Hepatocyte (in vitro differentiated cells): Measurements from ENCODE around the gene SRP68. TPM values are rescaled to one million over a fixed set of nuclear protein-coding genes. Genes with fewer than 3 reads are reported as not detected.
"Not testable (repeated sequence)": the region's sequence is repeated elsewhere in the genome, so short reads cannot be mapped to it uniquely, and the experiment has no call there.

Source experiments
- DNase-seq: peaks from one replicate; pipeline ENCODE4 v3.0.0-alpha.2; 2016; ENCODE audit warnings: low spot score
- H2AFZ ChIP-seq: fragments of 200-600 bp; sonication (generic); 2 replicates; pipeline ENCODE4 v1.6.0; 2016; ENCODE audit warnings: antibody characterized with exemption, mild to moderate bottlenecking
- H3K27ac ChIP-seq: fragments of 200-600 bp; sonication (generic); 2 replicates; pipeline ENCODE4 v1.5.1; 2016; ENCODE audit warnings: mild to moderate bottlenecking
- H3K27me3 ChIP-seq: fragments of 200-600 bp; sonication (generic); 2 replicates; pipeline ENCODE4 v1.6.1; 2016
- H3K36me3 ChIP-seq: fragments of 200-600 bp; sonication (generic); replicated peaks from 2 replicates; pipeline ENCODE4 v1.5.1; 2016; ENCODE audit warnings: low read depth; ENCODE audit not compliant: insufficient read depth
- H3K4me1 ChIP-seq: fragments of 200-600 bp; sonication (generic); 2 replicates; pipeline ENCODE4 v1.5.1; 2016; ENCODE audit warnings: mild to moderate bottlenecking, moderate library complexity; ENCODE audit not compliant: insufficient read depth
- H3K4me2 ChIP-seq: fragments of 200-600 bp; sonication (generic); 2 replicates; pipeline ENCODE4 v1.6.0; 2016
- H3K4me3 ChIP-seq: fragments of 200-600 bp; sonication (generic); 2 replicates; pipeline ENCODE4 v1.5.1; 2016; ENCODE audit warnings: mild to moderate bottlenecking
- H3K79me2 ChIP-seq: fragments of 200-600 bp; sonication (generic); 2 replicates; pipeline ENCODE4 v1.6.0; 2017; ENCODE audit warnings: mild to moderate bottlenecking
- H3K9me2 ChIP-seq: fragments of 200-600 bp; sonication (generic); replicated peaks from 2 replicates; pipeline ENCODE4 v1.6.0; 2017; ENCODE audit warnings: mild to moderate bottlenecking; ENCODE audit not compliant: insufficient read depth
- H3K9me3 ChIP-seq: fragments of 200-600 bp; sonication (generic); 2 replicates; pipeline ENCODE4 v1.5.1; 2016; ENCODE audit warnings: low read depth, mild to moderate bottlenecking
- H4K20me1 ChIP-seq: fragments of 200-600 bp; sonication (generic); 2 replicates; pipeline ENCODE4 v1.6.0; 2016; ENCODE audit warnings: mild to moderate bottlenecking; ENCODE audit not compliant: insufficient read depth, poor library complexity, severe bottlenecking
- EZH2 ChIP-seq: fragments of 200-600 bp; sonication (generic); IDR thresholded peaks from 2 replicates; pipeline ENCODE4 v1.6.1; 2016; ENCODE audit warnings: antibody characterized with exemption, mild to moderate bottlenecking, borderline replicate concordance
- EZH2phosphoT487 ChIP-seq: fragments of 200-600 bp; sonication (generic); IDR thresholded peaks from one replicate; pipeline ENCODE4 v1.6.1; 2018; ENCODE audit warnings: antibody characterized with exemption, mild to moderate bottlenecking, low read depth, moderate library complexity; ENCODE audit not compliant: unreplicated experiment, severe bottlenecking
- WGBS: methylation state at CpG from one replicate; pipeline ENCODE4 v1.1.6; 2016; ENCODE audit warnings: low lambda C conversion rate; ENCODE audit errors: missing lambda C conversion rate; 5-methylcytosine and 5-hydroxymethylcytosine counted together
- polyA plus RNA-seq: library from polyadenylated mRNA; unstranded; fragments of >200 nt; fragmentation: Nextera tagmentation; extraction: Ambion mirVana; gene quantifications from 2 replicates; pipeline ENCODE4 v1.2.1, GENCODE V29; 2016
- total RNA-seq: library from RNA; depleted of rRNA; stranded (reverse); fragments of >200 nt; gene quantifications from 2 replicates; pipeline ENCODE4 v1.2.3, GENCODE V29; 2014
- TF ChIP-seq, protein P1 (sequence below): fragments of 200-600 bp; sonication (generic); IDR thresholded peaks from 2 replicates; pipeline ENCODE4 v1.5.1; 2016; ENCODE audit warnings: antibody characterized with exemption, mild to moderate bottlenecking; ENCODE audit not compliant: poor library complexity

Gene SRP68
- total and polyA plus RNA-seq, 2 experiments from 2014 or later, result 41.2 to 70.1 TPM

DNA sequence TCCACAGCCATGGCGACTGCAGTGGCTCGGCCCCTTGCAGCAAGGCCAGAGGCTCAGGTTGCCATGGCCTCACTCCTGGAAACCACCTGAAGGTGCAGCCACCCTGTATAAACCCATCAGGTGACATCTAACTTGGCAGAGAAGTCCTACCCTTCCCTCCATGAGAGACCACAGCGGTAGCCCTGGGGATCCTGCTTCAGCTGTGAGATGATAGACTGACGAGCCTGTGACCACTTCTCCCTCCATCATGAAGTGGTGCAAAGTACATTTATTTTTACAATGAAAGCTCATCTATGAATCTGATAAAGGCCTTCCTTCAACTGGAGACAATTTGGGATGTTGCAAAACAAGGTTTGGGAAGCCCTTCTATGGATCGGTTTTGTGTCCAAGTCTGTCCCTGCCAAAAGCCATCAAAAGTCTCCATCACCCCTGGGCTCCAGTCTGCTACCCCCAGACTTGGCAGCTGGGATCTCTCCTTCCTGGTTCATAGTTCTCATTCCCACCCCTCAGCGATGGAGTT lies 8.5 kb upstream of the SRP68 start:
- Histone ChIP-seq H3K9me2 (no peaks in the 10 kb centered on the region), H2AFZ (no peak overlapping the region), H4K20me1 (no peaks in the 10 kb centered on the region), H3K36me3 (no peaks in the 10 kb centered on the region), H3K9me3 (no peaks in the 10 kb centered on the region), H3K4me3 (no peak overlapping the region), H3K79me2 (no peaks in the 10 kb centered on the region), H3K27me3 (peaks cover 45% of the 10 kb centered on the region), H3K4me1 (peaks cover 10% of the 10 kb centered on the region), H3K27ac (no peak overlapping the region), H3K4me2 (no peak overlapping the region)
- 62% methylated on average over 6 of the region's 6 CpGs for WGBS
- TF ChIP-seq EZH2 (no peak), EZH2phosphoT487 (no peak)
- TF ChIP-seq, protein P1, sequence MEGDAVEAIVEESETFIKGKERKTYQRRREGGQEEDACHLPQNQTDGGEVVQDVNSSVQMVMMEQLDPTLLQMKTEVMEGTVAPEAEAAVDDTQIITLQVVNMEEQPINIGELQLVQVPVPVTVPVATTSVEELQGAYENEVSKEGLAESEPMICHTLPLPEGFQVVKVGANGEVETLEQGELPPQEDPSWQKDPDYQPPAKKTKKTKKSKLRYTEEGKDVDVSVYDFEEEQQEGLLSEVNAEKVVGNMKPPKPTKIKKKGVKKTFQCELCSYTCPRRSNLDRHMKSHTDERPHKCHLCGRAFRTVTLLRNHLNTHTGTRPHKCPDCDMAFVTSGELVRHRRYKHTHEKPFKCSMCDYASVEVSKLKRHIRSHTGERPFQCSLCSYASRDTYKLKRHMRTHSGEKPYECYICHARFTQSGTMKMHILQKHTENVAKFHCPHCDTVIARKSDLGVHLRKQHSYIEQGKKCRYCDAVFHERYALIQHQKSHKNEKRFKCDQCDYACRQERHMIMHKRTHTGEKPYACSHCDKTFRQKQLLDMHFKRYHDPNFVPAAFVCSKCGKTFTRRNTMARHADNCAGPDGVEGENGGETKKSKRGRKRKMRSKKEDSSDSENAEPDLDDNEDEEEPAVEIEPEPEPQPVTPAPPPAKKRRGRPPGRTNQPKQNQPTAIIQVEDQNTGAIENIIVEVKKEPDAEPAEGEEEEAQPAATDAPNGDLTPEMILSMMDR, result no peak
- no peak for DNase-seq

DNA sequence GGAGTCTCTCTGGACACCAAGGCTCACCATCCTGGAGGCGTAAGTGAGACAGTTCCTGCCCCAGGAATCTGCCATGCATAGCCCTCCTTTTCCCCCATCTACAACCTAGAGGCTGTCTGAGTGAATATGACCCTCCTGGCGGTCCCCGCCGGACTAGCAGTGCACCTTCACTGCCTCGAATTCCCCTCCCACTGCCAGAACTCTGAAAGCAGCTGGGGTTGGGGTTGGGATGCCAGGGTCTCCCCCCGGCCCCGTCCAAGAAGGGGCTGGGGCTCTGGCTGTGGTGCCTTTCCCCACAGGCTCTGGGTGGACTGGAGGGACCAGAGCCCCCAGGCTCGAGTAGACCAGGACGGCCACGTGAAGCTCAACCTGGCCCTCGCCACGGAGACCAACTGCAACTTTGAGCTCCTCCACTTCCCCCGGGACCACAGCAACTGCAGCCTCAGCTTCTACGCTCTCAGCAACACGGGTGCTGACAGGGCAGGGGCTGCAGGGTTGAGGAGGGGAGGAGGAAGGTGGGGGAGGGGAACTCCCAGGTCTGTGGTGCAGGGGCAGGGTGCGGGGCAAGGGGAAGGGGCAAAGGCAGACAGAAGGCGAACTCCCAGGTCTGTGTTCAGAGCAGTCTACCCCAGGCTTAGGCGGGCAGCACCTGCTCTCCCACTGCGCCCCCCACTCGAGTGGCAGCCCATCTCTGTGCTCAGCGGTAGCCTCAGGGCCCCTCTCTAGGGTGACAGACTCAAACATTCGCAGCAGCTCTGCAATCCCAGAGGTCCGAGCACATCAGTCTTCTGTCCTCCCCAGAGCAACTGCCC lies 7.8 kb upstream of the SRP68 start:
- Histone ChIP-seq H3K36me3 (no peaks in the 10 kb centered on the region), H3K27me3 (peaks cover 52% of the 10 kb centered on the region), H3K4me1 (peaks cover 10% of the 10 kb centered on the region), H4K20me1 (no peaks in the 10 kb centered on the region), H3K4me2 (peak overlapping the region; percentile 37), H3K27ac (no peak overlapping the region), H3K79me2 (no peaks in the 10 kb centered on the region), H2AFZ (no peak overlapping the region), H3K9me3 (no peaks in the 10 kb centered on the region), H3K9me2 (no peaks in the 10 kb centered on the region), H3K4me3 (no peak overlapping the region)
- TF ChIP-seq, protein P1, result no peak
- TF ChIP-seq EZH2phosphoT487 (no peak), EZH2 (no peak)
- no peak for DNase-seq
- WGBS, result 8% methylated on average over 18 of the region's 23 CpGs

DNA sequence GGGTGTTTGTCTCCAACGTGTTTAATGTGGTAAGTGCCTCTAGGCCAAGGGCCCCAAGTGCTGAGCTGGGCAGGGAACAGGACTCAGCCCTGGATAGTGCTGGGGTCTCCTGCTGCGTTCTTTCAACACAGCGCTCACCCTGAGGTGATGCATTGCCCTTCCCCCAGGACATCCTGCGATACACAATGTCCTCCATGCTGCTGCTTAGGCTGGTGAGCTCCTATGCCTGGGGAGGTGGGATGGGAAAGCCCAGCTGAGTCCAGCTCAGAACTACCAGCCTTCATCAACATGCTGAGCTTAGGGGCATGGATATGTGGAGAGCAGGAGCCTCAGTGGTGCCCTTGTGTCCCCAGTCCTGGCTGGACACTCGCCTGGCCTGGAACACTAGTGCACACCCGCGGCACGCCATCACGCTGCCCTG lies 7.2 kb upstream of the SRP68 start:
- no peaks in the 10 kb centered on the region for H4K20me1 ChIP-seq
- no peak overlapping the region for H3K4me3 ChIP-seq
- no peaks in the 10 kb centered on the region for H3K9me2 ChIP-seq
- peaks cover 16% of the 10 kb centered on the region for H3K4me1 ChIP-seq
- H3K27ac ChIP-seq, result no peak overlapping the region
- no peak overlapping the region for H3K4me2 ChIP-seq
- no peak for DNase-seq
- H3K9me3 ChIP-seq, result no peaks in the 10 kb centered on the region
- no peaks in the 10 kb centered on the region for H3K79me2 ChIP-seq
- H3K27me3 ChIP-seq, result peaks cover 58% of the 10 kb centered on the region
- no peaks in the 10 kb centered on the region for H3K36me3 ChIP-seq
- no peak overlapping the region for H2AFZ ChIP-seq
- 68% methylated on average over 9 of the region's 9 CpGs for WGBS
- no peak for TF ChIP-seq EZH2phosphoT487

DNA sequence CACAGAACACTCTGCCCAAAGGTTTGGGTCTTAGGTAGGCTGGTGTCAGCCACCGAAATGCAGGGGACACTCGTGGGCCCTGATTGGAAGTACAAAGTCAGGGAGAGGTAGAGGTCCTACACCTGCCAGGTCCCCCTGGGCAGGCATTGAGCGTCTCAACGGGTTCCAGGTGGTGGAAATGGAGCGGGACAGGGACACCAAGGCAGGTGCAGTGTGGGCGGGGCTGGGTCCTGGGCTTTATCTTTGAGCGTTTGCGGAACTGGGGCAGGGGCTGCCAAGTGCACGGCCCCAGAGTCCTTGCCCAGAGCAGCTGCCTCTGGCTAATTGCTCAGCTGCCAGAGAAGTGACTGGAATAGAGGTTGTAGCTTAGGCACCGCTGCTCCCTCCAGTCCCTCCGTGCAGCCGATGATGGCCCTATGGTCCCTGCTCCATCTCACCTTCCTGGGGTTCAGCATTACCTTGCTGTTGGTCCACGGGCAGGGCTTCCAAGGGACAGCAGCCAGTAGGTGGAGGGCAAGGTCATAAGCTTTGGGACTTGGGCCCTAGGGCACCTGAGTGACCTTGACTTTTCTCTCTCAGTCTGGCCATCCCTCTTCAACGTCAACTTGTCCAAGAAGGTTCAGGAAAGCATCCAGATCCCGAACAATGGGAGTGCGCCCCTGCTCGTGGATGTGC lies 6.7 kb upstream of the SRP68 start, which contains the start of gene ZACN:
TSS of gene ZACN (plus strand) at position 323 of the 675 bp plus-strand sequence. CDS start at position 406, 83 bp downstream.
- Histone ChIP-seq H3K4me1 (peaks cover 21% of the 10 kb centered on the region), H3K4me2 (peak within 1 kb of the TSS; percentile 37), H3K9me2 (no peaks in the 10 kb centered on the region), H3K79me2 (no peaks in the 10 kb centered on the region), H2AFZ (no peak within 1 kb of the TSS), H3K27ac (no peak within 1 kb of the TSS), H3K36me3 (no peaks in the 10 kb centered on the region), H3K4me3 (no peak within 1 kb of the TSS), H3K27me3 (peaks cover 63% of the 10 kb centered on the region), H3K9me3 (no peaks in the 10 kb centered on the region), H4K20me1 (no peaks in the 10 kb centered on the region)
- no peak for DNase-seq
- 73% methylated on average over 17 of the region's 17 CpGs for WGBS
- no peak for TF ChIP-seq EZH2
- TF ChIP-seq, protein P1, result no peak

DNA sequence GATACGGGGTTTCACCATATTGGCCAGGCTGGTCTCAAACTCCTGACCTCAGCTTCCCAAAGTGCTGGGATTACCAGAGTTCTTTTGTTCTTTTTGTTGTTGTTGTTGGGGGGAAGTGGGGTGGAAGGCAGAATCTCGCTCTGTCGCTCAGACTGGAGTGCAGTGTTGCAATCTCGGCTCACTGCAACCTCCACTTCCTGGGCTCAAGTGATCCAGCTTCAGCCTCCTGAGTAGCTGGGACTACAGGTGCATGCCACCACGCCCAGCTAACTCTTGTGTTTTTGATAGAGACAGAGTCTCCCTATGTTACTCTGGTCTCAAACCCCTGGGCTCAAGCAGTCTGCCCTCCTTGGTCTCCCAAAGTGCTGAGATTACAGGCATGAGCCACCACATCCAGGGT lies 6.1 kb upstream of the SRP68 start:
- not testable (repeated sequence) for H3K36me3 ChIP-seq

More for the DNA sequence above, 6.1 kb upstream of the SRP68 start:
- not testable (repeated sequence) for H3K4me2 ChIP-seq, H4K20me1 ChIP-seq, DNase-seq, H3K9me3 ChIP-seq, H2AFZ ChIP-seq, H3K27ac ChIP-seq, H3K9me2 ChIP-seq, H3K79me2 ChIP-seq, H3K4me3 ChIP-seq
- peaks cover 21% of the 10 kb centered on the region for H3K4me1 ChIP-seq
- WGBS, result 77% methylated on average over 5 of the region's 5 CpGs
- peaks cover 69% of the 10 kb centered on the region for H3K27me3 ChIP-seq
